K562 (cell line): ENCODE results near the gene RHBDF2. TPM values are rescaled to one million over a fixed set of nuclear protein-coding genes. Genes with fewer than 3 reads are reported as not detected.

ENCODE experiments used
- ATAC-seq: fragments of 200-7000 bp; cut with Tn5 transposase; 3 replicates; pipeline ENCODE4 v1.9.1; 2020; ENCODE audit warnings: moderate library complexity
- BruUV-seq: library from RNA; stranded (reverse); fragments of 400-500 nt; replicated peaks from 2 replicates; lab custom pipeline; 2021; lab: Mats Ljungman, UMichigan
- CTCF ChIA-PET: fragments of 300-600 bp; formaldehyde crosslinking; extraction: SDS; loops from one replicate; lab custom pipeline; 2021; ENCODE audit warnings: low intra/inter-chr PET ratio; lab: Yijun Ruan, JAX
- POLR2A ChIA-PET: fragments of 300-600, 350-650 bp; sonication (Branson Sonifier 250); formaldehyde crosslinking; extraction: SDS; loops from one replicate; lab custom pipeline; 2021; ENCODE audit warnings: antibody characterized with exemption, inconsistent platforms; lab: Yijun Ruan, JAX
- DNase-seq, 4 experiments: peaks; one replicate each; pipeline versions ENCODE4 v3.0.0 to v3.0.0-alpha.2; 2011 to 2018; ENCODE audit warnings: low spot score in 3 of 4, mixed read lengths in 3 of 4; ENCODE audit errors: extremely low read depth in 1 of 4
- FAIRE-seq: peaks from 2 replicates; lab custom pipeline; 2011; peaks lifted over from hg19 to GRCh38; lab: Jason Lieb, UNC
- H2AFZ ChIP-seq: 2 replicates; pipeline ENCODE4 v1.6.0; 2011; ENCODE audit warnings: low read depth, low read length, control low read depth, inconsistent platforms
- H3K27ac ChIP-seq: fragments of 200-600 bp; 3 replicates; pipeline ENCODE4 v1.8.0; 2011; ENCODE audit warnings: low read depth, mild to moderate bottlenecking, control low read depth, inconsistent platforms, low read length, moderate library complexity, mixed read lengths; ENCODE audit errors: extremely low read depth
- H3K27me3 ChIP-seq, 2 experiments: fragments of 300-600 bp in 1 of 2; 2 replicates in 1 of 2; 3 replicates in 1 of 2; pipeline versions ENCODE4 v1.6.0 to v1.8.0; 2011; ENCODE audit warnings: inconsistent platforms in 2 of 2, low read length in 2 of 2, mild to moderate bottlenecking in 1 of 2, mixed read lengths in 1 of 2, moderate library complexity in 1 of 2; ENCODE audit not compliant: control insufficient read depth in 2 of 2, insufficient read depth in 2 of 2
- H3K36me3 ChIP-seq: fragments of 300-600 bp; 3 replicates; pipeline ENCODE4 v1.8.0; 2011; ENCODE audit warnings: mild to moderate bottlenecking, low read length, inconsistent platforms; ENCODE audit not compliant: control insufficient read depth, insufficient read depth
- H3K4me1 ChIP-seq, 2 experiments: fragments of 200-600 bp in 1 of 2; replicated peaks in 1 of 2; 2 replicates in 1 of 2; 3 replicates in 1 of 2; pipeline versions ENCODE4 v1.5.1 to v1.8.0; 2011; ENCODE audit warnings: inconsistent platforms in 2 of 2, low read length in 2 of 2, mild to moderate bottlenecking in 1 of 2, mixed read lengths in 1 of 2, moderate library complexity in 1 of 2; ENCODE audit not compliant: control insufficient read depth in 2 of 2, insufficient read depth in 2 of 2
- H3K4me2 ChIP-seq: 2 replicates; pipeline ENCODE4 v1.6.1; 2011; ENCODE audit warnings: low read length, control low read depth, inconsistent platforms, mixed read lengths; ENCODE audit not compliant: insufficient read depth
- H3K4me3 ChIP-seq: fragments of 200-600 bp; sonication (generic), shearing (Covaris generic); 2 replicates; pipeline ENCODE4 v1.5.1; 2016; ENCODE audit warnings: control low read depth, inconsistent platforms
- H3K79me2 ChIP-seq: fragments of 200-600 bp; 3 replicates; pipeline ENCODE4 v1.8.0; 2011; ENCODE audit warnings: low read length, inconsistent platforms; ENCODE audit not compliant: control insufficient read depth, insufficient read depth
- H3K9ac ChIP-seq, 2 experiments: 2 replicates each; pipeline versions ENCODE4 v1.6.0 to v1.6.1; 2011; ENCODE audit warnings: low read depth in 2 of 2, low read length in 2 of 2, control low read depth in 1 of 2, inconsistent platforms in 1 of 2, mild to moderate bottlenecking in 1 of 2, mixed read lengths in 1 of 2; ENCODE audit not compliant: insufficient read depth in 1 of 2
- H3K9me1 ChIP-seq: one replicate; pipeline ENCODE4 v1.6.0; 2011; ENCODE audit warnings: inconsistent platforms, mild to moderate bottlenecking, low read length, moderate library complexity; ENCODE audit not compliant: control insufficient read depth, insufficient read depth
- H3K9me3 ChIP-seq: replicated peaks from 2 replicates; pipeline ENCODE4 v1.5.1; 2011; ENCODE audit warnings: low read depth, low read length, inconsistent platforms; ENCODE audit not compliant: control insufficient read depth, insufficient read depth
- H4K20me1 ChIP-seq: replicated peaks from 2 replicates; pipeline ENCODE4 v1.6.1; 2011; ENCODE audit warnings: low read length, inconsistent platforms, mixed read lengths; ENCODE audit not compliant: control insufficient read depth, insufficient read depth
- EGR1 ChIP-seq: fragments of 450-650 bp; conservative IDR thresholded peaks from 2 replicates; pipeline ENCODE4 v1.6.1; 2017; ENCODE audit warnings: mild to moderate bottlenecking
- EHMT2 ChIP-seq: fragments of 450-650 bp; IDR thresholded peaks from 2 replicates; pipeline ENCODE4 v1.6.1; 2018; ENCODE audit warnings: antibody characterized with exemption
- FOXP4 ChIP-seq: sonication (generic); formaldehyde crosslinking; IDR thresholded peaks from 2 replicates; pipeline ENCODE4 v1.8.0; 2022; ENCODE audit warnings: mild to moderate bottlenecking, missing genetic modification reagents, borderline replicate concordance
- HMGN3 ChIP-seq: IDR thresholded peaks from 2 replicates; pipeline ENCODE4 v1.6.1; 2011; ENCODE audit warnings: borderline replicate concordance, low read depth, mild to moderate bottlenecking, mixed read lengths, low read length; ENCODE audit not compliant: insufficient read length; ENCODE audit errors: extremely low read depth
- KLF13 ChIP-seq: fragments of 450-650 bp; IDR thresholded peaks from 2 replicates; pipeline ENCODE4 v1.6.1; 2016; ENCODE audit warnings: missing genetic modification characterization, low read depth, mild to moderate bottlenecking, missing compliant biosample characterization, moderate library complexity, borderline replicate concordance
- NFE2L1 ChIP-seq: fragments of 450-650 bp; IDR thresholded peaks from 2 replicates; pipeline ENCODE4 v1.6.1; 2016; ENCODE audit warnings: missing genetic modification characterization, low read depth, mild to moderate bottlenecking, missing compliant biosample characterization, moderate library complexity, borderline replicate concordance
- PHB ChIP-seq: fragments of 250-450 bp; sonication (Bioruptor Pico); IDR thresholded peaks from 2 replicates; pipeline ENCODE4 v1.5.0; 2021
- WGBS: fragments of 100-300 bp; shearing (Covaris generic); methylation state at CpG from one replicate; pipeline ENCODE4 v1.1.6; 2016; ENCODE audit warnings: low coverage, mixed read lengths; ENCODE audit not compliant: insufficient coverage; ENCODE audit errors: missing lambda C conversion rate; 5-methylcytosine and 5-hydroxymethylcytosine counted together
- in situ Hi-C: fragments of 300-500 bp; cut with MboI; formaldehyde crosslinking; loops from 4 replicates; pipeline ENCODE4 v1.15.0; 2018; ENCODE audit warnings: inconsistent platforms, mixed read lengths
- intact Hi-C: fragments of 100-400 bp; cut with micrococcal nuclease; formaldehyde crosslinking; loops from 2 replicates; pipeline ENCODE4 v1.14.2; 2022
- polyA plus RNA-seq, 8 experiments: library from polyadenylated mRNA; depleted of rRNA in 4 of 8; stranded (reverse) in 5 of 8; unstranded in 3 of 8; fragments of >200 nt; fragmentation: Nextera tagmentation in 2 of 8; fragmentation: Illumina TruSeq in 1 of 8; extraction: Ambion mirVana in 2 of 8; extraction: Trizol in 1 of 8; gene quantifications; 2 replicates each; pipeline versions ENCODE4 v1.2.1 to v1.2.3, GENCODE V29; 2011 to 2014; ENCODE audit warnings: inconsistent platforms in 1 of 8, missing spikeins in 1 of 8
- total RNA-seq, 7 experiments: library from RNA; depleted of rRNA in 6 of 7; stranded (reverse); fragments of >200 nt in 6 of 7; fragmentation: Illumina TruSeq in 2 of 7; extraction: Trizol in 2 of 7; gene quantifications; 2 replicates each; pipeline versions ENCODE4 v1.2.1 to v1.2.3, GENCODE V29; 2011 to 2021; ENCODE audit warnings: low replicate concordance in 1 of 7

The RHBDF2 gene
- total and polyA plus RNA-seq, 9 of the 15 experiments (the other 6 are each of a cell fraction or from before 2014, with no cell fraction given) = 0.04 to 2.8 (median 1.1) TPM

GRCh38 chr17:76501827-76502307 is 644 bp upstream of the RHBDF2 start:
- no peaks in the 10 kb centered on the region for H3K9me3 ChIP-seq
- no TSS peak for BruUV-seq
- H3K4me2 ChIP-seq = peak overlapping the region; percentile 82
- in situ Hi-C loops (no loop called here), intact Hi-C loops (no loop called here)
- no peaks in the 10 kb centered on the region for H3K36me3 ChIP-seq
- peak; percentile 29 for FAIRE-seq
- H3K27ac ChIP-seq = peak overlapping the region; percentile 38; the same call in 1 of the 3 replicates
- peaks cover 4% of the 10 kb centered on the region for H3K9me1 ChIP-seq
- 45% methylated on average over 11 of the region's 11 CpGs for WGBS
- POLR2A ChIA-PET = interaction anchor here (1.5 kb wide), 1 partner anchor 9 kb away, joined by 7 read pairs; no protein-coding TSS in a partner anchor
- ATAC-seq = no peak
- H2AFZ ChIP-seq = peak overlapping the region; percentile 95
- H3K79me2 ChIP-seq = no peaks in the 10 kb centered on the region
- peak overlapping the region; percentile 45 to 77; a peak in 3 of 4 replicates for H3K9ac ChIP-seq
- no peaks in the 10 kb centered on the region for H4K20me1 ChIP-seq
- DNase-seq = peak in 2 of 4 experiments; percentile 23 to 45
- H3K4me3 ChIP-seq = peak overlapping the region; percentile 71
- TF ChIP-seq EHMT2 (0 out of 2 replicates have a peak, but pooled peaks have one; percentile 11), NFE2L1 (tag) (no peak), HMGN3 (peak; percentile 1), PHB (CRISPR knock-in tag) (0 out of 2 replicates have a peak, but pooled peaks have one; percentile 8)
- no peaks in the 10 kb centered on the region for H3K27me3 ChIP-seq
- H3K4me1 ChIP-seq = peaks cover 20 to 42% of the 10 kb centered on the region in 2 experiments; a peak in 4 of 5 replicates
- CTCF ChIA-PET = no interaction called here

GRCh38 chr17:76500747-76501017 is 541 bp downstream of the RHBDF2 start:
- no TSS peak for BruUV-seq
- POLR2A ChIA-PET = interaction anchor here (0.6 to 0.7 kb wide), 4 partner anchors 15 to 461 kb away, joined by 3 read pairs; no protein-coding TSS in a partner anchor
- Histone ChIP-seq H3K9me1 (peaks cover 4% of the 10 kb centered on the region), H3K4me2 (peak overlapping the region; percentile 78), H3K36me3 (no peaks in the 10 kb centered on the region), H3K27me3 (no peaks in the 10 kb centered on the region), H2AFZ (peak overlapping the region; percentile 89), H3K4me3 (peak overlapping the region; percentile 71), H3K9ac (peak overlapping the region; percentile 50 to 94), H3K4me1 (peaks cover 16 to 34% of the 10 kb centered on the region in 2 experiments; a peak in 4 of 5 replicates), H4K20me1 (peaks cover 5% of the 10 kb centered on the region; the same call in 1 of the 2 replicates), H3K9me3 (no peaks in the 10 kb centered on the region), H3K27ac (no peak overlapping the region), H3K79me2 (no peaks in the 10 kb centered on the region)
- intact Hi-C loops (no loop called here), in situ Hi-C loops (no loop called here)
- CTCF ChIA-PET = interaction anchor here (0.9 kb wide), 1 partner anchor 41 kb away, joined by 4 read pairs; no protein-coding TSS in a partner anchor
- WGBS = 0% methylated on average over 8 of the region's 10 CpGs
- FAIRE-seq (no peak), DNase-seq (no peak), ATAC-seq (peak; percentile 22)
- TF ChIP-seq EGR1 (peak; percentile 56), KLF13 (tag) (no peak), FOXP4 (0 out of 2 replicates have a peak, but pooled peaks have one; percentile 13)
